A549 (cell line): Measurements from ENCODE around the gene CBFB. TPM values are rescaled to one million over a fixed set of nuclear protein-coding genes. Genes with fewer than 3 reads are reported as not detected.

ENCODE experiments used
- ATAC-seq, 2 experiments: fragments of 200-7000 bp in 1 of 2; fragments of >200 bp in 1 of 2; cut with Nextera tagmentation in 1 of 2; cut with Tn5 transposase in 1 of 2; 3 replicates each; pipeline versions ENCODE4 v1.8.0 to v1.9.1; 2018 to 2020; ENCODE audit warnings: mild to moderate bottlenecking in 1 of 2, moderate library complexity in 1 of 2
- CTCF ChIA-PET: fragments of 300-600 bp; sonication (Branson Sonifier 250); formaldehyde crosslinking; extraction: SDS; loops from one replicate; lab custom pipeline; 2021; ENCODE audit warnings: antibody characterized with exemption, inconsistent platforms; lab: Yijun Ruan, JAX
- POLR2A ChIA-PET: fragments of 350-600 bp; formaldehyde crosslinking; extraction: SDS; loops from one replicate; lab custom pipeline; 2021; ENCODE audit warnings: antibody characterized with exemption, inconsistent platforms; lab: Yijun Ruan, JAX
- DNase-seq, 2 experiments: peaks; one replicate each; pipeline versions ENCODE4 v3.0.0 to v3.0.0-alpha.2; 2011 to 2016; ENCODE audit warnings: low read depth in 1 of 2, low spot score in 1 of 2
- FAIRE-seq: peaks from 2 replicates; lab custom pipeline; 2011; peaks lifted over from hg19 to GRCh38; lab: Jason Lieb, UNC
- H3K27ac ChIP-seq, 2 experiments: fragments of >200 bp; sonication (Bioruptor Twin); formaldehyde crosslinking; 3 replicates each; pipeline ENCODE4 v1.5.1; 2016 to 2017
- H3K4me1 ChIP-seq: fragments of >200 bp; sonication (Bioruptor Twin); formaldehyde crosslinking; 3 replicates; pipeline ENCODE4 v1.6.1; 2016
- H3K4me2 ChIP-seq: fragments of >200 bp; sonication (Bioruptor Twin); formaldehyde crosslinking; 3 replicates; pipeline ENCODE4 v1.6.1; 2016
- H3K4me3 ChIP-seq: fragments of >200 bp; sonication (Bioruptor Twin); formaldehyde crosslinking; 3 replicates; pipeline ENCODE4 v1.5.1; 2016
- H3K9me3 ChIP-seq: fragments of >200 bp; sonication (Bioruptor Twin); formaldehyde crosslinking; 3 replicates; pipeline ENCODE4 v1.6.1; 2016
- BCL3 ChIP-seq: fragments of >200 bp; sonication (Bioruptor Twin); formaldehyde crosslinking; IDR thresholded peaks from 3 replicates; pipeline ENCODE4 v1.6.1; 2016
- CHD4 ChIP-seq: fragments of 200-600 bp; sonication (generic); IDR thresholded peaks from 2 replicates; pipeline ENCODE4 v1.6.1; 2016; ENCODE audit warnings: antibody characterized with exemption, mild to moderate bottlenecking, borderline replicate concordance
- CTCF ChIP-seq: fragments of >200 bp; sonication (Bioruptor Twin); formaldehyde crosslinking; IDR thresholded peaks from 3 replicates; pipeline ENCODE4 v1.5.1; 2016
- FOSB ChIP-seq: fragments of 250-450 bp; sonication (Bioruptor Pico); IDR thresholded peaks from 2 replicates; pipeline ENCODE4 v1.5.0; 2020; ENCODE audit warnings: mild to moderate bottlenecking, moderate library complexity
- HDAC2 ChIP-seq: fragments of 200-600 bp; sonication (generic); IDR thresholded peaks from 2 replicates; pipeline ENCODE4 v1.6.1; 2016
- HEYL ChIP-seq: fragments of 250-450 bp; sonication (Bioruptor Pico); IDR thresholded peaks from 2 replicates; pipeline ENCODE4 v1.8.0; 2021; ENCODE audit warnings: mild to moderate bottlenecking, moderate library complexity
- HOXA7 ChIP-seq: fragments of 250-450 bp; sonication (Bioruptor Pico); IDR thresholded peaks from 2 replicates; pipeline ENCODE4 v1.5.0; 2020; ENCODE audit warnings: mild to moderate bottlenecking, moderate library complexity
- HOXB13 ChIP-seq: fragments of 250-450 bp; sonication (Bioruptor Pico); IDR thresholded peaks from 2 replicates; pipeline ENCODE4 v1.5.0; 2020; ENCODE audit warnings: low read depth, mild to moderate bottlenecking, moderate library complexity
- JUN ChIP-seq, 2 experiments: fragments of >200 bp; sonication (Bioruptor Twin); formaldehyde crosslinking; IDR thresholded peaks; 2 replicates in 1 of 2; 3 replicates in 1 of 2; pipeline ENCODE4 v1.6.1; 2016 to 2017
- KDM1A ChIP-seq: fragments of 200-600 bp; sonication (generic); IDR thresholded peaks from 2 replicates; pipeline ENCODE4 v1.6.1; 2016; ENCODE audit warnings: low read depth, mild to moderate bottlenecking
- MAZ ChIP-seq: fragments of 150-350 bp; IDR thresholded peaks from 2 replicates; pipeline ENCODE4 v1.6.1; 2014; ENCODE audit warnings: antibody characterized with exemption, low read depth, low read length, borderline replicate concordance
- PBX3 ChIP-seq: IDR thresholded peaks from 2 replicates; pipeline ENCODE4 v1.6.1; 2012
- POLR2A ChIP-seq: IDR thresholded peaks from 2 replicates; pipeline ENCODE4 v1.6.1; 2012; ENCODE audit warnings: mild to moderate bottlenecking, low read length
- POLR2AphosphoS2 ChIP-seq: conservative IDR thresholded peaks from 2 replicates; pipeline ENCODE4 v1.6.1; 2012; ENCODE audit warnings: low read length, improper control_type of control experiment, inconsistent platforms
- RAD21 ChIP-seq, 2 experiments: fragments of >200 bp in 1 of 2; sonication (Bioruptor Twin) in 1 of 2; formaldehyde crosslinking in 1 of 2; IDR thresholded peaks in 1 of 2; conservative IDR thresholded peaks in 1 of 2; 2 replicates in 1 of 2; 3 replicates in 1 of 2; pipeline ENCODE4 v1.6.1; 2012 to 2018; ENCODE audit warnings: inconsistent platforms in 1 of 2
- RCOR1 ChIP-seq: fragments of 150-350 bp; IDR thresholded peaks from 2 replicates; pipeline ENCODE4 v1.6.1; 2014; ENCODE audit warnings: antibody characterized with exemption, low read length, low read depth
- RNF2 ChIP-seq: fragments of 200-600 bp; sonication (generic); IDR thresholded peaks from 2 replicates; pipeline ENCODE4 v1.6.1; 2016; ENCODE audit warnings: low read depth, mild to moderate bottlenecking, antibody characterized with exemption, moderate library complexity, borderline replicate concordance
- SMC3 ChIP-seq: fragments of >200 bp; sonication (Bioruptor Twin); formaldehyde crosslinking; IDR thresholded peaks from 3 replicates; pipeline ENCODE4 v1.6.1; 2018; ENCODE audit warnings: inconsistent platforms
- TFCP2L1 ChIP-seq: fragments of 250-450 bp; sonication (Bioruptor Pico); IDR thresholded peaks from 2 replicates; pipeline ENCODE4 v1.5.0; 2021; ENCODE audit warnings: mild to moderate bottlenecking
- ZFP36 ChIP-seq: fragments of 450-650 bp; IDR thresholded peaks from 2 replicates; pipeline ENCODE4 v1.6.1; 2014; ENCODE audit warnings: borderline replicate concordance; ENCODE audit not compliant: partially characterized antibody
- ZSCAN20 ChIP-seq: fragments of 250-450 bp; sonication (Bioruptor Pico); IDR thresholded peaks from 2 replicates; pipeline ENCODE4 v1.8.0; 2022; ENCODE audit warnings: mild to moderate bottlenecking, moderate library complexity
- WGBS: methylation state at CpG from one replicate; pipeline ENCODE4 v1.1.6; 2017; ENCODE audit errors: missing lambda C conversion rate; 5-methylcytosine and 5-hydroxymethylcytosine counted together
- polyA plus RNA-seq, 4 experiments: library from polyadenylated mRNA; depleted of rRNA in 3 of 4; stranded (reverse); fragments of >200 nt; fragmentation: RNase III in 1 of 4; extraction: RNeasy Plus Mini Kit Qiagen cat#74134 plus additional on column Dnase treatment in 1 of 4; gene quantifications; 2 replicates in 3 of 4; 3 replicates in 1 of 4; pipeline ENCODE4 v1.2.3, GENCODE V29; 2011 to 2017

CBFB gene
- polyA plus RNA-seq, 2 of the 4 experiments (the other 2 are of a cell fraction): 27.7 to 61.3 TPM

- Histone ChIP-seq H3K4me1 (no peaks in the 10 kb centered on the region), H3K27ac (no peak overlapping the region), H3K9me3 (no peaks in the 10 kb centered on the region), H3K4me2 (no peak overlapping the region), H3K4me3 (no peak overlapping the region)
- CTCF ChIA-PET: interaction anchor here (0.6 to 1.0 kb wide), 2 partner anchors 10 to 12 kb away, joined by 3 read pairs; no protein-coding TSS in a partner anchor
- FAIRE-seq (peak; percentile 18), ATAC-seq (no peak), DNase-seq (no peak)
- TF ChIP-seq POLR2A (no peak), PBX3 (no peak), FOSB (CRISPR knock-in tag) (no peak), POLR2AphosphoS2 (no peak), JUN (IDR thresholded peaks at IDR 0.05) (no peak), HDAC2 (no peak), RAD21 (conservative IDR thresholded peaks at IDR 0.05 in 1 of 2, IDR thresholded peaks at IDR 0.05 in 1 of 2) (no peak), CHD4 (no peak), ZFP36 (no peak), KDM1A (no peak), ZSCAN20 (CRISPR knock-in tag) (no peak), BCL3 (no peak), MAZ (no peak), HEYL (CRISPR knock-in tag) (no peak)
- WGBS: 94% methylated on average over 4 of the region's 4 CpGs
- POLR2A ChIA-PET: no interaction called here
Measured at GRCh38 chr16:67091906-67092566, 63.1 kb downstream of the CBFB start.

- no peak for TF ChIP-seq HOXA7 (CRISPR knock-in tag)
- TF ChIP-seq CTCF: no peak
- TF ChIP-seq JUN (IDR thresholded peaks at IDR 0.05): no peak
- no peak for TF ChIP-seq HOXB13
- no peak for TF ChIP-seq TFCP2L1
- no peak for TF ChIP-seq RNF2
- no peak for TF ChIP-seq SMC3
- no peak for TF ChIP-seq CHD4
- TF ChIP-seq FOSB (CRISPR knock-in tag): no peak
- no peak for TF ChIP-seq RCOR1
- TF ChIP-seq, all 56 proteins: peak for 0
- DNase-seq (no peak), ATAC-seq (no peak), FAIRE-seq (no peak)
- H3K4me3 ChIP-seq: no peak overlapping the region
- H3K9me3 ChIP-seq: no peaks in the 10 kb centered on the region
- ChIA-PET CTCF (interaction anchor here (0.6 to 4.7 kb wide), 4 partner anchors 9 to 146 kb away, joined by 3 to 16 read pairs (median 4); no protein-coding TSS in a partner anchor), POLR2A (no interaction called here)
- WGBS: 86% methylated on average over 4 of the region's 4 CpGs
- no peak overlapping the region for H3K27ac ChIP-seq
- no peak overlapping the region for H3K4me2 ChIP-seq
- no peaks in the 10 kb centered on the region for H3K4me1 ChIP-seq
Measured at GRCh38 chr16:67093098-67093726, 64.3 kb downstream of the CBFB start.
